GM19193 (cell line): ENCODE results near the gene MAP3K19.

Experiments
- POLR2A ChIP-seq: IDR thresholded peaks from 4 replicates; pipeline ENCODE4 v1.6.1; 2011; ENCODE audit not compliant: insufficient read depth, insufficient read length; ENCODE audit errors: extremely low read depth

The MAP3K19 gene

DNA sequence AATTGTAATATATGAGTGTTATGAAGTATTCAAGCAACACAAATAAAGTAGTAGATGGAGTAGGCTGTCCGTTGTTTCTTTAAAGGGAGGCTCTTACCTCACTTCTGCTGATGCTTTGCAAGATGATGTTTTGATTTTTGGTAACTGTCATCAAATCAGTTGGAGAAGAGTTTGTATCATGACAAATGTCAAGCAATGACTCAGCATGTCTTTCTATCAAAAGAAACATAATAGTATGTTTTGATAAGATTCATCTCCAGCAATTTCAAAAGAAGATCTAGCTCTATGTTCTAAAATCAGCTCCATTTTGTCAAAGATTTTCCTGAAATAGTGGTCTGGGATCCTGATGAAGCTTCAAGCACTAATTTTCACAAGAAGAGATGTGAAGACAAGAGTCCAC is 25.6 kb downstream of the MAP3K19 start:
- TF ChIP-seq POLR2A: no peak

DNA sequence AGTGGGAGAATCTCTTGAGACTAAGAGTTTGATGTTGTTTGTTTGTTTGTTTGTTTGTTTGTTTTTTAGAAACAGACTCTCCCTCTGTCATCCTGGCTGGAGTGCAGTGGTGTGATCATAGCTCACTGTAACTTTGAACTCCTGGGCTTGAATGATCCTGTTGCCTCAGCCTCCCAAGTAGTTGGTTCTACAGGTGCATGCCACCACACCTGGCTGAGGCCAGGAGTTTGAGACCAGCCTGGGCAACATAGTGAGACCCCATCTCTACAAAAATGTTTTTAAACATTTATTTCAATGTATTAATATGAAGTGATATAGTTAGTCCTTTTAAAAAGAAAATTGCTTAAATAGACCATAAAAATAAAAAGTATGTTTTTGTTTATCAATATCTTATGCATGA is 35.6 kb downstream of the MAP3K19 start:
- TF ChIP-seq POLR2A: no peak

DNA sequence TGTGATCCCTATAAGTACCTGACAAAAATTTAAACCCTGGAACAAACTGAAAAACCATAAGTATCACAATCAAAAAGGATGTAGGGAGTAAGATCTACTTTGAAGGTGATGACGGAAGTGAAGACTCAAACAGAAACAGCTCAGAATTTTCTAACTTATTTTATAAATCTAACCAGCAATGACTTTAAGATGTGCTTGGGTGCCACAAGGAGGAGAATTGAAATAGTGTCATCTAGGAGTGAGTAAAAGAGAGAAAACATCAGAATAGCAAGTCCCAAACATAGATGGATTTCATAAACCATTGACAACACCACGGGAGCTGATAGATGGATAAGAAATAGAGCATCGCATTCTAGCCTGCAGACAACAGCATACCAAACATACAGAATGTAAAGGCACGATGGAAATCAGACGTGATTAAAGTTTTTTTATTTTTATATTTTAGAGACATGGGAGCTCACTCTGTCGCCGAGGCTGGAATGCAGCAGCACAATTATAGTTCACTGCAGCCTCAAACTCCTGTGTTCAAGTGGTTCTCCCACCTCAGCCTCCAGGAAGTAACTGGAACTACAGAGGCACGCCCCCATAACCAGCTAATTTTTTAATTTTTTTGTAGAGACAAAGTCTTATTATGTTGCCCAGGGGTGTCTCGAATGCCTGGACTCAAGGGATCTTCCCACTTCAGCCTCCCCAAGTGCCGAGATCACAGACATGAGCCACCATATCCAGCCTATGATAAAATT is 36.9 kb downstream of the MAP3K19 start:
- no peak for TF ChIP-seq POLR2A

DNA sequence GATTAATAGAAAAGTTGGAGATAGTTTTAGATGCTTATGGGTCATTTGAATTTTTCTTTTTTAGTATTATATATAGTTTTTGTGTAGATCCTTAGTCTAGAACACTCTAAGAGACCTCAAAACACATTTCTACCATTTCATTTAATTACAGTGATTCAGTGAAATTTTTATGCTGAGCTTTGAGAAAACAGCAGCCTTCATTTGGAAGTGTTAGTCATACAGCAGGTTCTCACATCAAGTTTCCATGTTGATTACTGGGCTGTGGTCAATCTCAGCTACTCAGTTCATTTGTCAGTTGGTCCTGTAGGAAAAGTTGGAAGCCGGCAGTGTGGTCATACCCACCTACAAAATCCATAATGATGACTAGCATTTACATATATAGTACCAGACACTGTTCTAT is 37.9 kb downstream of the MAP3K19 start:
- no peak for TF ChIP-seq POLR2A

DNA sequence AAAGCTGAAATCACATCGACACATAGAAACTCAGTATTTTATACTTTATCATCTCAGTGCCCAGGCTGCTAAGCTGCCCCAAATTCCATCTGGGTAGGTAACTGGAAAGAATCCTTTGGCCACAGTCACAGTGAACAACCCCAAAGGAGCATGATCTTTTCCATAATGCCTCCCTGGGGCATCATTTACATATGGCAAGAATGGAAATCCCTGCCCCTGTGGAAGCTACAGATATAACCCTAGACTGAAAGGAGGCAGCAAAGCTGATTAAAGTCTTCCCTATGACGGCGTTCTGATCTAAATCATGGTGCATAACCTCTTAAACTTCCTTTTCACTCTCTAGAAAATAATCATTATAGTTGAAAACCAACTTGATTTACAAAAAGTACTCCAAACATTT is 41.5 kb downstream of the MAP3K19 start:
- TF ChIP-seq POLR2A: no peak

DNA sequence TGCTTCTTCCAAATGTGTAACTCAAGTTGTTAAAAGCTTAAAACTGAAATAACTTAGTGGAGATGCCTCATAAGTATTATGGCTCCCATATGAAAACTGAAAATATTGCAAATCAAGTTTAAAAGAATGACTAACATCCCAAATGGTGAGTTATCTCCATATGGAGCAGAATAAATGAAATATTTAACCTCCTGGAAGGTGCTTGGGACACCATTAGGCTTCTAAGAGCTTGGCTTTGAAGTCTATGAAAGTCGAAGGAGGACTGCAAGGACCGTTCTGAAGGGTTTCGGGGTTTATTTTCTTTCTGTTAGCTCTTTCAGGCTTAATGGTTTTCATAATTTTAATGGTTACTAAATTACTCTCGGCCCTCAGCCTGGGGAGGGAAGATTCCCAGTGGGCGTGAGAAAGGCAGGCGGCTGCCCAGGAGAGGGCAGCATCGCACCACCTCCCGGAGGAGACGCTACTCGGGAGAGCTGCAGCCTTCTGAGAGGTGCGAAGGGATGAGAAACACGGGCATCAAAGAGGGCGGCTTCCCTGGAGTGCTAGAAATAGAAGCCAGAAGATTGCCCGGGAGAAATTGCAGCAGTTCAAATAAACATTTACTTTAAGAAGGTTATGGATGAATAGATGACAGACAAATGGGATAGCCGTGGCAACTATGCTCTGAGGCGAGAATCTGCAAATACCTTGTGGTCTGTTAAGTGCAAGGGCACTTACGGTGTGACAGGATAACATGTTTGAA is 43.1 kb downstream of the MAP3K19 start:
- TF ChIP-seq POLR2A: no peak

DNA sequence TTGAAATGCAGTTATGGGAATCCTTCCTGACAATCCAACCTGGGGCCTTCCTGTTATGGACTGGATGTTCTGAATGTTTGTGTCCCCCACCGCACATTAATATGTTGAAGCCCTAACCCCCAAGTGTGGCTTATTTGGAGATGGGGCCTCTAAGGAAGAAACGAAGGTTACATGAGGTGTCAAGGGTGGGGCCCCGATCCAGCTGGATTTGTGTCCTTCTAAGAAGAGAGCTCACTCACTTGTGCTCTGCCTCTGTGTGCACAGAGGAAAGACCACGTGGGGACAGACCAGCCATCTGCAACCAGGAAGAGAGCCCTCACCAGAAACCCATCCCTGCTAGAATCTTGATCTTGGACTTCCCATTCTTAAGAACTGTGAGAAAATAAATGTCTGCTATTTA is 44.4 kb downstream of the MAP3K19 start:
- TF ChIP-seq POLR2A: no peak

DNA sequence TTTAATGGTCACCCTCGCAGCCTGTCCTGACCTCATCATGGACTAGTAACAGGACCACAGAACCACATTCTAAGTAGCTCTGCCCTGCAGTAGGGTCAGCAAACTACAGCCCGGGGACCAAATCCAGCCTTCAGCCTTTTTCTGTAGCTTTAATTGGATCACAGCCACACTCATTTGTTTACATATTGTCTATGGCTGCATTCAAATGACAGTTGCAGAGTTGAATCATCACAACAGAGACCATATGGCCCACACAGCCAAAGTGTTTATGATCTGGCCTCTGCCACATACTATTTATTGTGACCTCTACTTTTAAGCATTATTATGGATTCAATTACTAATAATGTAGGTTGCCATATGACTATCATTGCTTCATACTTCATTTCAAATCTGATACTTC is 47.7 kb downstream of the MAP3K19 start:
- no peak for TF ChIP-seq POLR2A

DNA sequence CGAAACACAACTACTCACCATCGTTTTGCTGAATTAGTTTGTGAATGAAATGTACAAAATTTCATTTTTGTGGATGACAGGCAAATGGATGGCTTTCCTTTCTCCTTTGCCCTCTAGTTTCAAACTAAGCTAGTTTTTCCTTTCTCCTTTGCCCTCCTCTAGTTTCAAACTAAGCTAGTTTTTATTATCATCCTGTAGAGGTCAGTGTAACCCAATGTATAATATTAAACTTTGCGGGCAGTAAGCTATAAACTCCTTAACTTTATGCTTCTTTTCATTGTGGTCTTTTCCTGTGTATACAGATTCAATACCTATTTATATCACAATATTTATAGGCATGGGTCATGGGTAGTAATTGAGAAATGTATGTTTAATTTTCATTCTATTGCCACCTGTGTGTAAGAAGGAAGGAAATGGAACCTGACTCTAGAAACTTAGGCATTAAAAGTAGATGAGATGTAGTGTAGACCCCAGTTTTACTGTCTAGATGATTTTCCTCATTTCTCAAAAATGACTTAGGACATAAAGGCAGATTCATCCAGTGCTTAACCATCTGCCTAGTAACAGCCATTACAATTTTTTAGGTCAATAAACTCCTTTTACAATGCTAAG is 58.1 kb downstream of the MAP3K19 start:
- no peak for TF ChIP-seq POLR2A

DNA sequence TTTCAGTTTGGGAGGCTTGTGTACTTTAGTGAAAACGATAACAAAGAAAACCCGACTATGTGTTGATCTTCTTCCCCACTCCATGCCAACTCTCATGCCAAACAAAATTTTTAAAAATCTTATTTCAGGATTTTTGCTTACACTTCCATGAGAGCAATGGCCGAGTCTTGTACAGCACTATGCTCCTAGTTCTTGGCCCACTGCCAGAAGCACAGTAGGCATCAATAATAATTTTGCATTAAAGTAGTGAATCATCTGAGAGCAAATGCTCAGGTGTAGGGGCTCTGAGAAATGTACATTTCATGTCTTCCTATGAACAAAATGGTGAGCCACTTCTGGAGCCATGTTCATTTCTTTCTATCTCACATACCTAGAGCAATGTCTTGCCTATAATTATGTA is 62.2 kb downstream of the MAP3K19 start:
- no peak for TF ChIP-seq POLR2A

DNA sequence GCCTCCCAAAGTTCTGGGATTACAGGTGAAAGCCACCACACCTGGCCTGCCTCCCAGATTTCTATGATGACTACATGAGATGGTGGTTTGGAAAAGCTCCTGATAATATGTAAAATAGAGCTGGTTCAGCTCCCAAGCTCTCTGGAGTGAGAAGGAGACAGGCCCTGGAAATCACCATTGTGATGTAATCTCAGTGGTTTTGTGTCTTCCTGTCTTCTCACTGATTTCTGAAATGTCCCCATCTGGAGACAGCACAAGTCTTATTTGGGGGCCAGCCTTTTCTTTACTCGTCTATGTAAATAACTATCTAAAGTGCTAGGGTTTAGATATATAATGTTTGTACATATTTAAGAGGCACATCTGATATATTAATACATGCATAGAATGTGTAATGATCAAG is 64.6 kb downstream of the MAP3K19 start:
- no peak for TF ChIP-seq POLR2A

DNA sequence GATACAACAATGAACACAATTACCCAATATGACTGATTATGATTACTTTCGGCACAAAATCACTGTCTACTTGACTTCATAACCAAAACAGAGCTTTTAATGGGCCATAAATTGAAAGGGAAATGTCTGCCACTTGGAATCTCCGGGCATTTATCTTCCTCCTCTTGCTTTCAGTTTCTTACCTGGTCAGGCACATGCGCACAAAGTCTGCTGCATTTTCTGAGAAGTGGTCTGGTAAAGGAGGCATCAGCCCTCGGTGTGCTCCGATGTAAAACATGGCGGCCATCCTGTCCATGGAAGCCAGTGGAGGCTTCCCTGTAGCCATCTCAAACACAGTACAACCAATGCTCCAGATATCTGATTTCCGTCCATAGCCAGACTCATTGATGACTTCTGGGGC is 66.6 kb downstream of the MAP3K19 start:
- no peak for TF ChIP-seq POLR2A

DNA sequence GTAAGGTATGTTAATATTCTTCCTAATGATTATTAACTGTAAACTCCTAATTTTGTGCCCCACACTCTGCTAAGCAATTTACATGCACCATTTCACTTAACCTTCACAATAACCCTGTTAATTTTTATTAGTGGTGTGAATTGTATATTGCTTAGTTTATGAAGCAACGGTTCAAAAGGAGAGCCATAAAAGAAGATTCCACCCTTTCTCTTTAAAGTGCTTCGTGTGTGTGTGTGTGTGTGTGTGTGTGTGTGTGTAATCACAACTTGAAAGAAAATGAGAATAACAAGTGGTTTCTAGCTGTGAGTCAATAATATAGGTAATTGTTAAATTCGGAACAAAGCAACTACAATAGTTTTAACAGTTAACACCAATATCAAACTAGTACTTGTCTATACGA is 68.0 kb downstream of the MAP3K19 start:
- no peak for TF ChIP-seq POLR2A

DNA sequence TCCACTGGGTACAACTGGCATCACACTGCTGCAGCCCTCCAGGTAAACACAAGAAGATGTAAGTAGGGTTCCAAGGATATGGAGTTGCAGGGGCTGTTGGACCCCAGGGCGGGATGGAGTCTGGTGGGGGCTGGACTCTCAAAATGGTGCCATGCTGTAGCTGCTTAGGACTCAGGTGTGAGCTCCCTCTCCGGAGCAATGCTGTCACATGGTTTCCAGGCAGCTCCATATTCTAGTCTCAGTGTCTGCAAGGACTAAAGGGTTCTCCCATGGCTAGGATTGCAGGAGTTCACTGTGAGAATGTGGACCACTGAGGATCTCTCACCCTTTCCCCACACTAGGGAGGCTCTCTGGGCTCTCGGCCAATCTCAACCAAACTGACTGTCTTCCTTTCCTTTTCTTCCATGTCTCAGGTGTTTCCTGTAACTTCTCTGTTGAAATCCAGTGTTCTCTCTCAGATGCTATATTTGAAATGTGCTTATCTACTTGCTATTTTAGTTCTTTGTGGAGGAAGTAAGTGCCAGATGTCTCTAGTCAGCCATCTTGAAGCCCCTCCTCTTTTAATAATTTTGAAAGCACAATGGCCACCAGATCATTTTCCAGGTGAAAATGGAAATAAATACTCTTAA is 71.1 kb downstream of the MAP3K19 start:
- TF ChIP-seq POLR2A: no peak

DNA sequence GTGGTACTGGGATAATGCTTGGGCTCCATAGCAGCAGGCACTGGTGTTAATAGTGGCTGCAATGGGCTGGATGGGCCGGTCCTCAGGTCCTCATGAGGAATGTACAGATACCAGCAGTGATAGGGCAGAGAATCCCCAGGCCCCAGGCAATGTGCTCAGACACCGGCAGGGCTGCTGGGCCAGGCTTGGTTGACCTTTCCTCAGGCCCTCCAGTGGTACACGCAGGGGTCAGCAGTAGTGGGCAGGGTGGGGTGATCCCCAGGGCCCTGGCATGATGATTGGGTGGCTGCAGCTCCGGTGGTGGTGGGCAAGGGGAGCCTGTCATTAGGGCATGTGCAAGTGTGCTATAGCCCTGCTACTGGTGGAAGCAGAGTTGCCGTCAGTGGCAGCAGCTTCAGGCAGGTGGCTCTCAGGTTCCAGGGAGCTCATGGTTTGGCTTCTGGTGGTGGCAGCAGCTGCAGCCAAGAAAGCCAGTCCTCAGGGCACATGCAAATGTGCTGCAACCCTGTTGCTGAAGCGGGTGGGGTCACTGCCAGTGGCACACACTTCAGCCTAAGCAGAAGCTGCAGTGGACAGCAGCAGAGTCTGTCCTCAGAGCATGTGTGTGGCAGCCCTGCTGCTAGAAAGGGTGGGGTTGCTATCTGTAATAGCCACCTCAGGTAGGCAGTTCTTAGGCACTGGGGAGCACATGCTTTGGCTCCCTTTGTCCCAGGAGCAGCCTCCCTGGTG is 71.8 kb downstream of the MAP3K19 start:
- TF ChIP-seq POLR2A: no peak
